ENCODE measurements around the gene PPP4R1.

DNA sequence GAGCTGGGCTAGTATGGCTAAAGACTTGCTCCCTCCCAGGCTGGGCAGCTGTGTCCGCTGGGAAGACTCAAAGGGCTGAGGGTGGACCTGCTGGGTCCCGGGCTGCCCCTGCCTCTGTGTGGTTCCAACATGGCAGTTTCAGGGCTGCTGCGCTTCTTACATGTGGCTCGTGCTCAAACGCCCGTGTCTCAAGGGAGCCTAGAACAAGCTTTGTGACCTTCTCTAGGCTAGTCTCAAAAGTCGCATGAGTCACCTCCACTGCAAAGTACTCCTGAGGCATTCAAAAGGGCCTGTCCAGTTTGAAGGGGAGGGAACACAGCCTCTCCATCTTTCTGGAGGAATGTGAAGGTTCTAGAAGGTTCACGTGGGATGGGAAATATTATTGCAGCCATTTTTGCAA is 49.0 kb upstream of the PPP4R1 start:
- TF ChIP-seq, protein P1, sequence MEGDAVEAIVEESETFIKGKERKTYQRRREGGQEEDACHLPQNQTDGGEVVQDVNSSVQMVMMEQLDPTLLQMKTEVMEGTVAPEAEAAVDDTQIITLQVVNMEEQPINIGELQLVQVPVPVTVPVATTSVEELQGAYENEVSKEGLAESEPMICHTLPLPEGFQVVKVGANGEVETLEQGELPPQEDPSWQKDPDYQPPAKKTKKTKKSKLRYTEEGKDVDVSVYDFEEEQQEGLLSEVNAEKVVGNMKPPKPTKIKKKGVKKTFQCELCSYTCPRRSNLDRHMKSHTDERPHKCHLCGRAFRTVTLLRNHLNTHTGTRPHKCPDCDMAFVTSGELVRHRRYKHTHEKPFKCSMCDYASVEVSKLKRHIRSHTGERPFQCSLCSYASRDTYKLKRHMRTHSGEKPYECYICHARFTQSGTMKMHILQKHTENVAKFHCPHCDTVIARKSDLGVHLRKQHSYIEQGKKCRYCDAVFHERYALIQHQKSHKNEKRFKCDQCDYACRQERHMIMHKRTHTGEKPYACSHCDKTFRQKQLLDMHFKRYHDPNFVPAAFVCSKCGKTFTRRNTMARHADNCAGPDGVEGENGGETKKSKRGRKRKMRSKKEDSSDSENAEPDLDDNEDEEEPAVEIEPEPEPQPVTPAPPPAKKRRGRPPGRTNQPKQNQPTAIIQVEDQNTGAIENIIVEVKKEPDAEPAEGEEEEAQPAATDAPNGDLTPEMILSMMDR (IDR thresholded peaks at IDR 0.05) = no peak
- no peak for TF ChIP-seq POLR2A (IDR thresholded peaks at IDR 0.05)
- TF ChIP-seq POLR2AphosphoS5 (IDR thresholded peaks at IDR 0.05) = no peak
